Cortex of kidney (tissue), 1 donor: ENCODE measurements around the gene SIGLEC10.
"Not testable (repeated sequence)": the region's sequence is repeated elsewhere in the genome, so short reads cannot be mapped to it uniquely, and the experiment has no call there.

Experiments used
- DNase-seq: peaks from one replicate; lab custom pipeline; 2025; lab: John Stamatoyannopoulos, UW

SIGLEC10 gene

DNA sequence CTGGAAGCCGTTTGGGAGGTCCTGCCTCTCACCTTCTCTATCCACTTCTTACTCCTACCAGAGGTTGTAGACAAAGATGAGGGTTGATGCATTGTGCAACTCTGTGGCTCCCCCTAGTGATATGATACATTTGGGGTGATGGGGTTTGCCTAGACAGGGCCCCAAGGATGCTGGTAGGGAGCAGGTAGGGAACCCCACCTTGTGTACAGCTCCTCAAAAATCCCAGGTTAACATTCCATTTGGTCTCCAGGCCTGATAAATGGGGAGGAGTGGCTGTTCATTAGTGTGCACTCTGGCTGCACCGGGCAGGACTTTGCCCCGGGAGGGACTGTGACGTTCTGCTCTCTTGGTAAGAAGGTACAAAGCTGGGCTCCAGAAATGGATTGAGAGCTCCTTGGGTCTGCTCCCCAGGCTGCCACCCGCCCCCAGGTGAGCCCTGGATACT is 21.6 kb upstream of the SIGLEC10 start:
- DNase-seq = no peak

DNA sequence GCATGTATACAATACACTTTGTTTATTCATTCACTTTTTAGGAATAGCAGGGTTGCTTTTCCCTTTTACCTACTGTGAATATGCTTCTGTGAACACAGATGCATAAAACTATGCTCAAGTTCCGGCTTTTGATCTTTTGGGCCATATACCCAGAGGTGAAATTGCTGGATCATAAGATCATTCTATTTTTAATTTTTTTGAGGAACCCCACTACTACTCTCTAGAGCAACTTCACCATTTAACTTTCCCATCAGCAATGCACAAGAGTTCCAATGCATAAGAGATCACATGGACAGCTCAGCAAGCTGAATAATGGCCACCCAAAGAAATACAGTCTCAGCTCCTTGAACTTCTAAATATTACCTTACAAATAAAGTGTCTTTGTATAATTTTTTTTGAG is 17.0 kb upstream of the SIGLEC10 start:
- DNase-seq = no peak

DNA sequence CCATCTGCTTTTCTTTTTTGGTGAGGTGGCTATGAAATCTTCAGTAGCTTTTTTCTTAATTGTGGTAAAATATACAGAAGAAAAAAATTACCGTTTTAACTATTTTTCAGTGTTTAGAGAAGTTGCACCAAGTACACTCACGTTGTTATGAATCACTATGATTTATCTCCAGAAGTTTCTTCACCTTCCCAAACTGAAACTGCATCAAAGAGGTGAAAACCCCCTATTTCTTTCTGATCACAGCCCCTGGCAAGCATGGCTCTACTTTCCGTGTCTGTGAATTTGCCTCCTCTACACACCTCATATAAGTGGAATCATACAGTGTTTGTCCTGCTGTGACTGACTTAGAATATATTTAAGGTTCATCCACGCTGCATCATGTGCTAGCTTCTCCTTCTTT is 15.6 kb upstream of the SIGLEC10 start:
- DNase-seq = no peak

DNA sequence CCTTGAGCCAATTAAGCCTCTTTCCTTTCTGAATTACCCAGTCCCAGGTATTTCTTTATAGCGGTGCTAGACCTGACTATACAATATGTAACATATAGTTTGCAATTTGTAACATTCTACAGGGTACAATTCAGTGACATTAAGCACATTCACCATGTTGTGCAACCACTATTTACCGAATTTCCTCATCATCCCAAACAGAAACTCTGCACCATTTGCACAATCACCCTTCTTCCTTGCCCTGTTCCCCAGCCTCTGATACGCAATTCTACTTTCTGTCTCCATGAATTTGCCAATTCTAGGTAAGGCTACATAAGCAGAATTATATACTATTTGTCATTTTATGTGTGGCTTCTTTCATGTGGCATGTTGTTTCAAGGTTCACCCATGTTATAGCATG is 13.7 kb upstream of the SIGLEC10 start:
- no peak for DNase-seq

- DNase-seq = no peak
Measured at GRCh38 chr19:51430221-51430620, 12.8 kb upstream of the SIGLEC10 start.

- no peak for DNase-seq
Measured at GRCh38 chr19:51427201-51427600, 9.8 kb upstream of the SIGLEC10 start.

DNA sequence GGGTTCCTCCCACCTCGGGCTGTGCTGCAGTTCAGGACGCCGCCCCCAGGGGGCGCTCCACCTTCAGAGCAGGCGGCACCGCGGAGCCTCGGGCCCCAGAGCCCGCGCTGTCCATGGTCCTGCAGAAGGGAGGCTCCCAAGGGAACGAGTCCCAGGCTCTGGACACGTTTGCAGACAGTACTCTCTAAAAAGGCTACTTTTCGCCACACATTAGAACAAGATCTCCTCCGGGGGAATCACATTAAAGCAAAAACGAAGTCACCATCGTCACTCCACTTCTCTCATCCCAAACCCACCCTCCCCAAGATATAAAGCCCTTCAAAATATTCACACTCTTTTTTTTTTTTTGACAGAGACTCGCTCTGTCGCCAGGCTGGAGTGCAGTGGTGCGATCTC is 4.6 kb upstream of the SIGLEC10 start:
- no peak for DNase-seq

DNA sequence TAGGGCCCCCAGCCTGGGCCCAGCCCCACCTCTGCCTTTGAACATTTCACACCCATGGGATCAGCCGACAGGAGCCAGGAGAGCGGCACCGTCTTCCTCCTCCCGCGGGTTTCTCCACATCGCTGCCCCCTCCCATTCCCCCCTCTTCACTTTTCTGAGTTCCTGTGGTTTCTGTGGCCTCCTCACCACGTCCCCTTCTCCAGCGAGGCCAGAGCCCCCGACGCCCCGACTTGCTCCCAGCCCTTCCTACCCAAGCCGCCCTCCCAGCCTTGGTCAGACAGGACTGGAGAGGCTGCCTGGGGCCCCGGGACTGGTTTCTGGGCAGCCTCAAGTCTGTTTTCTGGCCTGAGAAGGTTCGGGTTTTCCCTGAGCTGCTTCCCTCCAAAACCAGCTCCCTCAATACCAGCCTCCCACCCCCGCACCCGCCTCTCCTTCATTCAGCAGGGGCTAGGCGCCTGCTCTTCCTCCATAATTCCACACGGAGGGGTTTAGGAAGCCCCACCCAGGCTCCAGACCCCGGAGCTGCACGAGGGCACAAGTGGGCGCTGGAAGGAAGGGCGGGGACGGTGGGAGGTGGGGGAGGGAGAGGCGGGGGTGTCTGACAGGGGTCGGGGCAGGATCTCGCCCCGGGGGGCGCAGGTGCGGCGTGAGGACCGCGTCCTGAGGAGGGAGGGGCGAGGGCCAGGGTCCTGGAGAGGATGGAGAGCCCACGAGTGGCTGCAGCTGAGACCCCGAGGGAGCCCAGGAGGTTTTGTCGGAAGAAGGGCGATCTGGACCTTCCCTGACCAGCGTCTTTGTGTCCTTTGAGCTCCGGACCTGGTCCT is 4.0 kb upstream of the SIGLEC10 start:
- no peak for DNase-seq

GRCh38 chr19:51420511-51420910 is 3.1 kb upstream of the SIGLEC10 start:
- DNase-seq = not testable (repeated sequence)

- DNase-seq = no peak
Measured at GRCh38 chr19:51418707-51419106, 1.3 kb upstream of the SIGLEC10 start.

DNA sequence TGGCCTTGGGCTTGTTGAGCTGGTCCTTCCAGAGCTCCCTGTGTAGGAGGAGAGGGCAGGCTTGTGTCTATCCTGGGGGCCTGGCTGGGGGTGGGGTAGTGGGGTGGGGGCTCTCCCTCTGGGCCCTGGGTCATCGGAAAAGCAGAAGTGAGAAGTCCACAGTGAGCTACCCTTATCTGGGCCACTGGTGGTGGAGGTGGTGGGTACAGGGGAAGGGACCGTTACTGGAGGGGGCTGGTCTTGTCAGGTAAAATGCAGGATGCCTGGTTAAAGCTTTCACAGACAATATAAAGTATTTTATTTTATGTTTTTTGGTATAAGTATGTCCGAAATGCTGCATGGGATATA is 342 bp upstream of the SIGLEC10 start:
- no peak for DNase-seq

GRCh38 chr19:51416422-51416821 is 1.0 kb downstream of the SIGLEC10 start:
- not testable (repeated sequence) for DNase-seq

DNA sequence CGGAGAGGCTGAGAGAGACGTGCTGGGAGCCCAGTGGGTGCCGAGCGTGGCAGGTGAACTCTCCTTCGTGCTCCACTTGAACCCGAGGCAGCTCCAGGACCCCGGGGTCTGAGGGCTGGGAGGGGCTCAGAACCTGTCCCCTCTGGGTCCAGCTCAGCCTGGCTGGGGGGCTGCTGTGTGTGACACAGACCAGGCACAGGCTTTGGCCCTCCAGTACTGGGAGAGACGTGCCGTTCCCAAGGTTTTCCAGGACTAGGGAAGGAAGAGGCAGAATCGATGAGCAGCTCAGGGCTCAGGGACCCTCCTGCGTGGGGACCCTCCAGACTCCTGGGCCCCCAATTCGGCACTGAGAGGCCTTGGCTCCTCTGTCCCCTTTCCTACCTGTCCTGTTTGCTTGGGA is 2.3 kb downstream of the SIGLEC10 start:
- no peak for DNase-seq

- DNase-seq = no peak
Measured at GRCh38 chr19:51410950-51411748, 6.3 kb downstream of the SIGLEC10 start.

DNA sequence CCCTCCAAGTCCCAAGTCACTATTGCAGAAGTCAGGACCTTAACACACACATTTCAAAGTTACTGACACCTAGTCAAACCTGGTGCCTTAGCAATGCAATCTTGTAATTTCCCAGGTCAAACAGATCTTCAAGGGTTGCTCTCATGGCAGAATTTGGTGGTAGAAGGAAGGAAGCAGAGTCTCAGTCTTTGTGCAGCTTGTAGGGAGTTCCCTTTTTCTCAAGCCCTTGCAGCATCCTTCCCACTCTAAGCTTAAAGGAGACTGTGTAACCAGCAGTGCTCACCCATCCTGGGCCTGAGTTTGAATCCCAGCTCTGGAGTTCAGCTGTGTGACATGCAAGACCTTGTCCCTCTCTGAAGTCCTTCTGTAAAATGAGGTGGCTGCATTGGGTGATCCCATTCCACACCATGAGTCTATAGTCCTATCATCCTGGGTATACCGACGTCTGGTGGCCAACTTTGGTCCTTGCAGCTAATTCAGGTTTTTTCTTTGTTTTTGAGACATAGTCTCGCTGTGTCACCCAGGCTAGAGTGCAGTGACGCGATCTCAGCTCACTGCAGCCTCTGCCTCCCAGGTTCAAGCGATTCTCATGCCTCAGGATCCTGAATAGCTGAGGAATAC is 9.8 kb downstream of the SIGLEC10 start:
- no peak for DNase-seq

- no peak for DNase-seq
Measured at GRCh38 chr19:51402117-51402516, 15.3 kb downstream of the SIGLEC10 start.

GRCh38 chr19:51399936-51400335 is 17.5 kb downstream of the SIGLEC10 start:
- not testable (repeated sequence) for DNase-seq

GRCh38 chr19:51399231-51399630 is 18.2 kb downstream of the SIGLEC10 start:
- no peak for DNase-seq

DNA sequence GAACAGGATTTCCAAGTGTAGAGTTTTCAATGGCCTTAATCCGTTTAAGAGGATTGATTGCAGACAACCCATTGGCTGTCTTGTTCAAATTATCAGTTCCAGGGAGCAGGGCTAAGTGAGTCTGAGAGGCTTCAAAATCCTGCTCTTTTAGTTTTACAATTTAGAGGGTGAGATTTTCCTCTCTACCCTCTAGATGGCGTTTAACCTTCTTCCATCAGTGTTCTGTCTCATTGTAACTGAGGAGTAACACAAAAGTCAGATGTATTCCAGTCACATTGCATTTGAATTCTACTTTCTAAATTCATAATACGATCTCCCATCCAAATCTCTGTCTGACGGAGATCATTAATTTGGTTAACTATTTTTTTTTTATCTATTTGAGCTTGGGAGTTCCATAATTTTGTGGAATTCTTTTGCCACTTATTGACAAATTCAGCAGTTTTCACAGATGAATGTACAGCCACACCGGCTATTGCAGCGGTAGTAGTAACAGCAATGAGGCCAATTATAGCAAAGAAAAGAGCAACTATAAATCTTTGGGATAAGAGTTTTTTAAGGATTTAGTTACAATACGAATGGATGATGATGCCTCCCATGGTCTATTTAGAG is 19.2 kb downstream of the SIGLEC10 start:
- no peak for DNase-seq

- DNase-seq = not testable (repeated sequence)
Measured at GRCh38 chr19:51397453-51397852, 20.0 kb downstream of the SIGLEC10 start.

DNA sequence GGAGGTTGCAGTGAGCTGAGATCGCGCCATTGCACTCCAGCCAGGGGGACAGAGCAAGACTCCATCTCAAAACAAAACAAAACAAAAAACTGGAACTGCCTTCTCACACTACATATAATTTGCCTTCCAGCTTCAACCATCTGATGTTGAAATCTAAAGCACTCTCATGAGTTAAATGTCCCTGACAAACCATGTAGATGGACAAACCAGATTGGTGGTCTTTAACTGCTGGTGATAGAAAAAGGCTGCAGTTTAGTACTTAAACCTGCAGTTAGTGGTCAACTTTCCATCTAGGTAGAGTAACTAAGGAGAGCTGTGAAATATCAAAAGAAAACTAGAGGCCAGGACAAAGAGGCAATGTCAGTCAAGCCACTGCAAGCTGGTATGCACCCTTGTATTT is 21.3 kb downstream of the SIGLEC10 start:
- no peak for DNase-seq

DNA sequence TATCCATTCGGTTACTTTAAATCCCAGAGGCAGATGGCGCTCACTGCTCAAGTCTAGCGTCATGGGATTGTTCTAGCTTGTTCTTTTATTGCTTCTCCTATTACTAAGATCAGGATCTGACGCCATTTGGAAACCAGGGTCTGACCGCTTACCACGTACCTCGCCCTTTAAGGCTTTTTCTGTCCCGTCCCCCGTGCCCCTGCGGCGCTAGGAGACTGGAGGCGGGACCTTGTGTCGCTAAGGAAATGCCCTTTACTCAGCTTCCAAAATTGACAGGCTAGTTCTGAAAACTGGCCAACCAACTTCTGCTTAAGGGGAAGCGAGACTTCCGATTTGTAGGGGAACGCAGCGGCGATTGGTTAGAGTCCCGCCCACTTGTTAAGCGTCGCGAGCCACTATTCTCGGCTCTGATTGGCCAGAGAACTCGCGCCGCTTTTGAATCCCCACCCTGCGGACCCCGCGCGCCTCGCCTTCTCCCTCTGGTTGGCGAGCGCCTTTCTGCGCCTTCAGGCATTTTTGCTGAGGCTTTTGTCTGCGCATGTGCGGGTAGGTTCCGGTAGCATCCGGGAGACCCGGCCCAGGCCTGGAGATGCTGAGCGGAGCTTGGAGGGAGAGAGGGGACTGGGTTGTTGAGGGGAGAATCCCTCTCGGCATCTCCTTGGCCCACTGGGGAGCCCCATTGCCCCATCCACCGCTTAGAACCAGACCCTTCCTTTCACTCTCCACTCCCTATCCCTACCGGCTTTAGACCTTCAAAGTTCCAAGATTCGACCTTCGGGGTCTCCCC is 23.2 kb downstream of the SIGLEC10 start:
- no peak for DNase-seq
